Bronchial epithelial cell (primary cell): ENCODE measurements around the gene CEP128. TPM values are rescaled to one million over a fixed set of nuclear protein-coding genes. Genes with fewer than 3 reads are reported as not detected.

Experiments used
- DNase-seq: peaks from one replicate; pipeline ENCODE4 v3.0.0-alpha.2; 2010; ENCODE audit warnings: low read depth
- FAIRE-seq: peaks from 2 replicates; lab custom pipeline; 2011; peaks lifted over from hg19 to GRCh38; lab: Jason Lieb, UNC
- H3K27me3 ChIP-seq: 2 replicates; pipeline ENCODE4 v1.5.1; 2011; ENCODE audit warnings: low read length; ENCODE audit not compliant: control insufficient read depth, insufficient read depth
- H3K36me3 ChIP-seq: 2 replicates; pipeline ENCODE4 v1.5.1; 2011; ENCODE audit warnings: low read length; ENCODE audit not compliant: control insufficient read depth, insufficient read depth
- H3K4me3 ChIP-seq: 2 replicates; pipeline ENCODE4 v1.5.1; 2011; ENCODE audit warnings: mild to moderate bottlenecking, low read depth, low read length, control low read depth
- total RNA-seq: library from RNA; depleted of rRNA; stranded (reverse); fragments of >200 nt; gene quantifications from 2 replicates; pipeline ENCODE4 v1.2.1, GENCODE V29; 2014
- TF ChIP-seq, protein P1 (sequence below): IDR thresholded peaks from 2 replicates; pipeline ENCODE4 v1.5.1; 2011; ENCODE audit warnings: mild to moderate bottlenecking, moderate library complexity, low read length, control low read depth, inconsistent platforms; ENCODE audit not compliant: insufficient read depth, severe bottlenecking

Gene CEP128
- total RNA-seq, 1 donor from 2014 or later, result 6.6 TPM

GRCh38 chr14:80636071-80636470, 305.5 kb downstream of the CEP128 start:
- DNase-seq (peak; percentile 16), FAIRE-seq (no peak)
- H3K27me3 ChIP-seq, result no peaks in the 10 kb centered on the region
- no peak overlapping the region for H3K4me3 ChIP-seq
- H3K36me3 ChIP-seq, result no peaks in the 10 kb centered on the region
- TF ChIP-seq, protein P1, sequence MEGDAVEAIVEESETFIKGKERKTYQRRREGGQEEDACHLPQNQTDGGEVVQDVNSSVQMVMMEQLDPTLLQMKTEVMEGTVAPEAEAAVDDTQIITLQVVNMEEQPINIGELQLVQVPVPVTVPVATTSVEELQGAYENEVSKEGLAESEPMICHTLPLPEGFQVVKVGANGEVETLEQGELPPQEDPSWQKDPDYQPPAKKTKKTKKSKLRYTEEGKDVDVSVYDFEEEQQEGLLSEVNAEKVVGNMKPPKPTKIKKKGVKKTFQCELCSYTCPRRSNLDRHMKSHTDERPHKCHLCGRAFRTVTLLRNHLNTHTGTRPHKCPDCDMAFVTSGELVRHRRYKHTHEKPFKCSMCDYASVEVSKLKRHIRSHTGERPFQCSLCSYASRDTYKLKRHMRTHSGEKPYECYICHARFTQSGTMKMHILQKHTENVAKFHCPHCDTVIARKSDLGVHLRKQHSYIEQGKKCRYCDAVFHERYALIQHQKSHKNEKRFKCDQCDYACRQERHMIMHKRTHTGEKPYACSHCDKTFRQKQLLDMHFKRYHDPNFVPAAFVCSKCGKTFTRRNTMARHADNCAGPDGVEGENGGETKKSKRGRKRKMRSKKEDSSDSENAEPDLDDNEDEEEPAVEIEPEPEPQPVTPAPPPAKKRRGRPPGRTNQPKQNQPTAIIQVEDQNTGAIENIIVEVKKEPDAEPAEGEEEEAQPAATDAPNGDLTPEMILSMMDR, result peak; percentile 8

GRCh38 chr14:80634106-80634758, 307.3 kb downstream of the CEP128 start:
- H3K27me3 ChIP-seq, result no peaks in the 10 kb centered on the region
- TF ChIP-seq, protein P1, result no peak
- FAIRE-seq (no peak), DNase-seq (peak; percentile 53)
- no peak overlapping the region for H3K4me3 ChIP-seq
- no peaks in the 10 kb centered on the region for H3K36me3 ChIP-seq

- FAIRE-seq (no peak), DNase-seq (no peak)
- Histone ChIP-seq H3K27me3 (no peaks in the 10 kb centered on the region), H3K36me3 (no peaks in the 10 kb centered on the region), H3K4me3 (no peak overlapping the region)
- TF ChIP-seq, protein P1, result no peak
Observed at GRCh38 chr14:80629606-80630005, 311.9 kb downstream of the CEP128 start.

- Histone ChIP-seq H3K27me3 (no peaks in the 10 kb centered on the region), H3K4me3 (no peak overlapping the region), H3K36me3 (no peaks in the 10 kb centered on the region)
- TF ChIP-seq, protein P1, result no peak
- FAIRE-seq (no peak), DNase-seq (no peak)
Observed at GRCh38 chr14:80628547-80628946, 313.0 kb downstream of the CEP128 start.

- Histone ChIP-seq H3K27me3 (no peaks in the 10 kb centered on the region), H3K4me3 (no peak overlapping the region), H3K36me3 (no peaks in the 10 kb centered on the region)
- DNase-seq, result no peak
- TF ChIP-seq, protein P1, result no peak
- no peak for FAIRE-seq
Observed at GRCh38 chr14:80627745-80628144, 313.8 kb downstream of the CEP128 start.

DNA sequence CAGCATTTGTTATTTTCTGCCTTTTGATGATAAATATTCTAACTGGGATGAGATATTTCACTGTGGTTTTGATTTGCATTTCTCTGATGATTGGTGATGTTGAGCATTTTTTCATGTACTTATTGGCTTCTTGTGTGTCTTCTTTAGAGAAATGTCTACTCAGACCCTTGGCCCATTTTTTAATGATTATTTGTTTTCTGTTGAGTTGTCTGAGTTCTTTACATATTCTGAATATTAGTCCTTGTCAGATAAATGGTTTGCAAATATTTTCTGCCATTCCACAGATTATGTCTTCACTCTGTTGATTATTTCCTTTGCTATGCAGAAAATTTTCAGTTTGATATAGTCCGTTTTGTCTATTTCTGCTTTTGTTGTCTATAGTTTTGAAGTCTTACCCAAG, 317.0 kb downstream of the CEP128 start:
- no peak overlapping the region for H3K4me3 ChIP-seq
- TF ChIP-seq, protein P1, result no peak
- no peaks in the 10 kb centered on the region for H3K36me3 ChIP-seq
- DNase-seq, result no peak
- H3K27me3 ChIP-seq, result no peaks in the 10 kb centered on the region
- FAIRE-seq, result no peak
